HepG2 (cell line): ENCODE data around the gene SLC16A1. TPM values are rescaled to one million over a fixed set of nuclear protein-coding genes. Genes with fewer than 3 reads are reported as not detected.

ENCODE experiments used
- BRF2 ChIP-seq: sonication (generic); formaldehyde crosslinking; IDR thresholded peaks from 2 replicates; pipeline ENCODE4 v1.8.1; 2022; ENCODE audit warnings: mild to moderate bottlenecking, missing genetic modification reagents
- FOSL1 ChIP-seq: sonication (generic); formaldehyde crosslinking; IDR thresholded peaks from 2 replicates; pipeline ENCODE4 v1.9.0; 2021; ENCODE audit warnings: missing genetic modification reagents, borderline replicate concordance
- GATA4 ChIP-seq: sonication (generic); IDR thresholded peaks from 2 replicates; pipeline ENCODE4 v1.6.1; 2016; ENCODE audit warnings: antibody characterized with exemption, low read depth, borderline replicate concordance
- NCOA2 ChIP-seq: sonication (generic); formaldehyde crosslinking; IDR thresholded peaks from 2 replicates; pipeline ENCODE4 v1.8.0; 2022; ENCODE audit warnings: inconsistent platforms
- NFIC ChIP-seq: IDR thresholded peaks from 2 replicates; pipeline ENCODE4 v1.6.1; 2012; ENCODE audit warnings: mild to moderate bottlenecking, low read length, inconsistent platforms
- NR2C2 ChIP-seq: sonication (generic); formaldehyde crosslinking; IDR thresholded peaks from 2 replicates; pipeline ENCODE4 v1.4.0; 2020; ENCODE audit warnings: missing genetic modification reagents, mild to moderate bottlenecking, moderate library complexity, borderline replicate concordance
- PCBP2 ChIP-seq: fragments of 200-400 bp; formaldehyde crosslinking; optimal IDR thresholded peaks from 2 replicates; pipeline ENCODE3; 2018; ENCODE audit warnings: low read length, low read depth; ENCODE audit not compliant: poor library complexity, severe bottlenecking
- SPEN ChIP-seq: sonication (generic); formaldehyde crosslinking; IDR thresholded peaks from 2 replicates; pipeline ENCODE4 v1.5.1; 2020; ENCODE audit warnings: low read depth, mild to moderate bottlenecking, missing genetic modification reagents
- ZNF280B ChIP-seq: sonication (generic); formaldehyde crosslinking; IDR thresholded peaks from 2 replicates; pipeline ENCODE4 v1.5.0; 2020; ENCODE audit warnings: missing genetic modification reagents, mild to moderate bottlenecking, borderline replicate concordance
- ZNF280D ChIP-seq: sonication (generic); formaldehyde crosslinking; IDR thresholded peaks from 2 replicates; pipeline ENCODE4 v1.5.1; 2020; ENCODE audit warnings: mild to moderate bottlenecking, missing genetic modification reagents
- ZNF329 ChIP-seq: sonication (generic); formaldehyde crosslinking; IDR thresholded peaks from 2 replicates; pipeline ENCODE4 v1.9.0; 2021; ENCODE audit warnings: low read depth, mild to moderate bottlenecking, missing genetic modification reagents
- ZNF749 ChIP-seq: sonication (generic); formaldehyde crosslinking; IDR thresholded peaks from 2 replicates; pipeline ENCODE4 v1.8.0; 2022; ENCODE audit warnings: mild to moderate bottlenecking, missing genetic modification reagents, moderate library complexity, borderline replicate concordance
- polyA plus RNA-seq, 8 experiments: library from polyadenylated mRNA; depleted of rRNA in 3 of 8; stranded (reverse) in 7 of 8; unstranded in 1 of 8; fragments of >200 nt; fragmentation: Illumina TruSeq in 4 of 8; extraction: Trizol in 4 of 8; gene quantifications; 2 replicates each; pipeline versions ENCODE4 v1.2.1 to v1.2.3, GENCODE V29; 2011 to 2016; ENCODE audit warnings: low read depth in 4 of 8, missing spikeins in 1 of 8, mixed read lengths in 1 of 8; ENCODE audit not compliant: insufficient read depth in 1 of 8
- total RNA-seq, 5 experiments: library from RNA; depleted of rRNA; stranded (reverse); fragments of >200 nt; fragmentation: Illumina TruSeq; extraction: Trizol; gene quantifications; 2 replicates each; pipeline ENCODE4 v1.2.3, GENCODE V29; 2016; ENCODE audit warnings: low read depth in 1 of 5
- TF ChIP-seq, protein P1 (sequence below): sonication (generic); formaldehyde crosslinking; IDR thresholded peaks from 2 replicates; pipeline ENCODE4 v1.4.0; 2020; ENCODE audit warnings: missing genetic modification reagents
- TF ChIP-seq, protein P2 (sequence below), 2 experiments: sonication (generic) in 1 of 2; formaldehyde crosslinking in 1 of 2; IDR thresholded peaks; 2 replicates each; pipeline versions ENCODE4 v1.4.0 to v1.6.1; 2018 to 2020; ENCODE audit warnings: missing genetic modification reagents in 2 of 2, borderline replicate concordance in 1 of 2, low read depth in 1 of 2, mild to moderate bottlenecking in 1 of 2, missing biosample characterization in 1 of 2

Gene SLC16A1
- total and polyA plus RNA-seq, 2 of the 13 experiments (the other 11 are each of a cell fraction or from before 2014, with no cell fraction given) = 106 to 142 TPM

- TF ChIP-seq ZNF280D (CRISPR knock-in tag) (no peak), SPEN (CRISPR knock-in tag) (no peak), NFIC (no peak), ZNF749 (CRISPR knock-in tag) (no peak), PCBP2 (no peak), NR2C2 (CRISPR knock-in tag) (no peak), NCOA2 (CRISPR knock-in tag) (no peak), BRF2 (CRISPR knock-in tag) (no peak), FOSL1 (CRISPR knock-in tag) (no peak), ZNF329 (CRISPR knock-in tag) (no peak), ZNF280B (CRISPR knock-in tag) (no peak), GATA4 (no peak)
- TF ChIP-seq, protein P1, sequence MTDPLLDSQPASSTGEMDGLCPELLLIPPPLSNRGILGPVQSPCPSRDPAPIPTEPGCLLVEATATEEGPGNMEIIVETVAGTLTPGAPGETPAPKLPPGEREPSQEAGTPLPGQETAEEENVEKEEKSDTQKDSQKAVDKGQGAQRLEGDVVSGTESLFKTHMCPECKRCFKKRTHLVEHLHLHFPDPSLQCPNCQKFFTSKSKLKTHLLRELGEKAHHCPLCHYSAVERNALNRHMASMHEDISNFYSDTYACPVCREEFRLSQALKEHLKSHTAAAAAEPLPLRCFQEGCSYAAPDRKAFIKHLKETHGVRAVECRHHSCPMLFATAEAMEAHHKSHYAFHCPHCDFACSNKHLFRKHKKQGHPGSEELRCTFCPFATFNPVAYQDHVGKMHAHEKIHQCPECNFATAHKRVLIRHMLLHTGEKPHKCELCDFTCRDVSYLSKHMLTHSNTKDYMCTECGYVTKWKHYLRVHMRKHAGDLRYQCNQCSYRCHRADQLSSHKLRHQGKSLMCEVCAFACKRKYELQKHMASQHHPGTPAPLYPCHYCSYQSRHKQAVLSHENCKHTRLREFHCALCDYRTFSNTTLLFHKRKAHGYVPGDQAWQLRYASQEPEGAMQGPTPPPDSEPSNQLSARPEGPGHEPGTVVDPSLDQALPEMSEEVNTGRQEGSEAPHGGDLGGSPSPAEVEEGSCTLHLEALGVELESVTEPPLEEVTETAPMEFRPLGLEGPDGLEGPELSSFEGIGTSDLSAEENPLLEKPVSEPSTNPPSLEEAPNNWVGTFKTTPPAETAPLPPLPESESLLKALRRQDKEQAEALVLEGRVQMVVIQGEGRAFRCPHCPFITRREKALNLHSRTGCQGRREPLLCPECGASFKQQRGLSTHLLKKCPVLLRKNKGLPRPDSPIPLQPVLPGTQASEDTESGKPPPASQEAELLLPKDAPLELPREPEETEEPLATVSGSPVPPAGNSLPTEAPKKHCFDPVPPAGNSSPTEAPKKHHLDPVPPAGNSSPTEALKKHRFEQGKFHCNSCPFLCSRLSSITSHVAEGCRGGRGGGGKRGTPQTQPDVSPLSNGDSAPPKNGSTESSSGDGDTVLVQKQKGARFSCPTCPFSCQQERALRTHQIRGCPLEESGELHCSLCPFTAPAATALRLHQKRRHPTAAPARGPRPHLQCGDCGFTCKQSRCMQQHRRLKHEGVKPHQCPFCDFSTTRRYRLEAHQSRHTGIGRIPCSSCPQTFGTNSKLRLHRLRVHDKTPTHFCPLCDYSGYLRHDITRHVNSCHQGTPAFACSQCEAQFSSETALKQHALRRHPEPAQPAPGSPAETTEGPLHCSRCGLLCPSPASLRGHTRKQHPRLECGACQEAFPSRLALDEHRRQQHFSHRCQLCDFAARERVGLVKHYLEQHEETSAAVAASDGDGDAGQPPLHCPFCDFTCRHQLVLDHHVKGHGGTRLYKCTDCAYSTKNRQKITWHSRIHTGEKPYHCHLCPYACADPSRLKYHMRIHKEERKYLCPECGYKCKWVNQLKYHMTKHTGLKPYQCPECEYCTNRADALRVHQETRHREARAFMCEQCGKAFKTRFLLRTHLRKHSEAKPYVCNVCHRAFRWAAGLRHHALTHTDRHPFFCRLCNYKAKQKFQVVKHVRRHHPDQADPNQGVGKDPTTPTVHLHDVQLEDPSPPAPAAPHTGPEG = no peak
- TF ChIP-seq, protein P2, sequence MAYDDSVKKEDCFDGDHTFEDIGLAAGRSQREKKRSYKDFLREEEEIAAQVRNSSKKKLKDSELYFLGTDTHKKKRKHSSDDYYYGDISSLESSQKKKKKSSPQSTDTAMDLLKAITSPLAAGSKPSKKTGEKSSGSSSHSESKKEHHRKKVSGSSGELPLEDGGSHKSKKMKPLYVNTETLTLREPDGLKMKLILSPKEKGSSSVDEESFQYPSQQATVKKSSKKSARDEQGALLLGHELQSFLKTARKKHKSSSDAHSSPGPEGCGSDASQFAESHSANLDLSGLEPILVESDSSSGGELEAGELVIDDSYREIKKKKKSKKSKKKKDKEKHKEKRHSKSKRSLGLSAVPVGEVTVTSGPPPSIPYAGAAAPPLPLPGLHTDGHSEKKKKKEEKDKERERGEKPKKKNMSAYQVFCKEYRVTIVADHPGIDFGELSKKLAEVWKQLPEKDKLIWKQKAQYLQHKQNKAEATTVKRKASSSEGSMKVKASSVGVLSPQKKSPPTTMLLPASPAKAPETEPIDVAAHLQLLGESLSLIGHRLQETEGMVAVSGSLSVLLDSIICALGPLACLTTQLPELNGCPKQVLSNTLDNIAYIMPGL (CRISPR knock-in tag; IDR thresholded peaks at IDR 0.05; ENCODE audit: borderline replicate concordance in 1 of 2, low read depth in 1 of 2) = no peak; a peak in 1 of 4 replicates
Observed at GRCh38 chr1:112956544-112957132, 642 bp upstream of the SLC16A1 start (continued).
